ENCODE results near the gene TEX51. TPM values are rescaled to one million over a fixed set of nuclear protein-coding genes. Genes with fewer than 3 reads are reported as not detected.

The TEX51 gene
- total RNA-seq = not detected

- Mint-ChIP-seq H3K36me3 (no peaks in the 10 kb centered on the region), H3K9me3 (ENCODE audit: low read depth) (no peaks in the 10 kb centered on the region), H3K27me3 (peaks cover 2% of the 10 kb centered on the region), H3K4me1 (no peaks in the 10 kb centered on the region), H3K4me3 (no peak within 1 kb of the TSS), H3K27ac (no peak within 1 kb of the TSS)
- DNase-seq (no peak), ATAC-seq (no peak)
- CTCF ChIA-PET = no interaction called here
Measured at GRCh38 chr2:126898636-126899035, at the start of gene TEX51. Gene TEX51, plus strand, starts transcription at chr2:126898890. Its CDS starts 29 bp downstream, at chr2:126898919.

- no peaks in the 10 kb centered on the region for H3K36me3 Mint-ChIP-seq
- CTCF ChIA-PET = no interaction called here
- peaks cover 16% of the 10 kb centered on the region for H3K27me3 Mint-ChIP-seq
- no peak overlapping the region for H3K27ac Mint-ChIP-seq
- ATAC-seq = no peak
- no peaks in the 10 kb centered on the region for H3K9me3 Mint-ChIP-seq (ENCODE audit: low read depth)
- DNase-seq = no peak
- no peak overlapping the region for H3K4me3 Mint-ChIP-seq
- H3K4me1 Mint-ChIP-seq = no peaks in the 10 kb centered on the region
Measured at GRCh38 chr2:126849054-126849453, 49.6 kb upstream of the TEX51 start.

GRCh38 chr2:126849486-126849885 lies 49.2 kb upstream of the TEX51 start:
- Mint-ChIP-seq H3K9me3 (ENCODE audit: low read depth) (no peaks in the 10 kb centered on the region), H3K36me3 (no peaks in the 10 kb centered on the region), H3K4me1 (no peaks in the 10 kb centered on the region), H3K27ac (no peak overlapping the region), H3K27me3 (peaks cover 16% of the 10 kb centered on the region), H3K4me3 (no peak overlapping the region)
- ATAC-seq = no peak
- CTCF ChIA-PET = no interaction called here
- no peak for DNase-seq

- DNase-seq = no peak
- H3K9me3 Mint-ChIP-seq (ENCODE audit: low read depth) = no peaks in the 10 kb centered on the region
- no peaks in the 10 kb centered on the region for H3K36me3 Mint-ChIP-seq
- H3K4me1 Mint-ChIP-seq = no peaks in the 10 kb centered on the region
- H3K4me3 Mint-ChIP-seq = no peak overlapping the region
- peaks cover 12% of the 10 kb centered on the region for H3K27me3 Mint-ChIP-seq
- CTCF ChIA-PET = no interaction called here
- ATAC-seq = no peak
- H3K27ac Mint-ChIP-seq = no peak overlapping the region
Measured at GRCh38 chr2:126849991-126850535, 48.6 kb upstream of the TEX51 start.

GRCh38 chr2:126850940-126851339 lies 47.8 kb upstream of the TEX51 start:
- Mint-ChIP-seq H3K27me3 (peaks cover 9% of the 10 kb centered on the region), H3K4me1 (no peaks in the 10 kb centered on the region), H3K27ac (no peak overlapping the region), H3K4me3 (no peak overlapping the region), H3K9me3 (ENCODE audit: low read depth) (no peaks in the 10 kb centered on the region), H3K36me3 (no peaks in the 10 kb centered on the region)
- no peak for DNase-seq
- no peak for ATAC-seq
- CTCF ChIA-PET = no interaction called here

GRCh38 chr2:126851756-126852155 lies 46.9 kb upstream of the TEX51 start:
- no peaks in the 10 kb centered on the region for H3K9me3 Mint-ChIP-seq (ENCODE audit: low read depth)
- ATAC-seq (no peak), DNase-seq (no peak)
- no peak overlapping the region for H3K4me3 Mint-ChIP-seq
- H3K27me3 Mint-ChIP-seq = peaks cover 7% of the 10 kb centered on the region
- CTCF ChIA-PET = no interaction called here
- H3K4me1 Mint-ChIP-seq = no peaks in the 10 kb centered on the region
- H3K27ac Mint-ChIP-seq = no peak overlapping the region
- no peaks in the 10 kb centered on the region for H3K36me3 Mint-ChIP-seq

GRCh38 chr2:126852361-126852760 lies 46.3 kb upstream of the TEX51 start:
- Mint-ChIP-seq H3K9me3 (ENCODE audit: low read depth) (no peaks in the 10 kb centered on the region), H3K4me3 (no peak overlapping the region), H3K27me3 (peaks cover 3% of the 10 kb centered on the region), H3K4me1 (no peaks in the 10 kb centered on the region), H3K36me3 (no peaks in the 10 kb centered on the region), H3K27ac (no peak overlapping the region)
- CTCF ChIA-PET = no interaction called here
- ATAC-seq (no peak), DNase-seq (no peak)

- CTCF ChIA-PET = no interaction called here
- DNase-seq = no peak
- no peak overlapping the region for H3K27ac Mint-ChIP-seq
Measured at GRCh38 chr2:126855606-126856005, 43.1 kb upstream of the TEX51 start.

GRCh38 chr2:126856403-126856802 lies 42.3 kb upstream of the TEX51 start:
- CTCF ChIA-PET = no interaction called here
- Mint-ChIP-seq H3K9me3 (ENCODE audit: low read depth) (no peaks in the 10 kb centered on the region), H3K4me3 (no peak overlapping the region), H3K27ac (no peak overlapping the region), H3K27me3 (peaks cover 3% of the 10 kb centered on the region), H3K36me3 (no peaks in the 10 kb centered on the region), H3K4me1 (no peaks in the 10 kb centered on the region)
- no peak for ATAC-seq
- no peak for DNase-seq

More at GRCh38 chr2:126855606-126856005, 43.1 kb upstream of the TEX51 start:
- H3K9me3 Mint-ChIP-seq (ENCODE audit: low read depth) = no peaks in the 10 kb centered on the region
- ATAC-seq = no peak
- H3K4me3 Mint-ChIP-seq = no peak overlapping the region
- peaks cover 3% of the 10 kb centered on the region for H3K27me3 Mint-ChIP-seq
- H3K36me3 Mint-ChIP-seq = no peaks in the 10 kb centered on the region
- H3K4me1 Mint-ChIP-seq = no peaks in the 10 kb centered on the region

- H3K4me3 Mint-ChIP-seq = no peak overlapping the region
- ATAC-seq = no peak
- CTCF ChIA-PET = no interaction called here
- no peak for DNase-seq
- no peaks in the 10 kb centered on the region for H3K4me1 Mint-ChIP-seq
- no peaks in the 10 kb centered on the region for H3K9me3 Mint-ChIP-seq (ENCODE audit: low read depth)
- peaks cover 3% of the 10 kb centered on the region for H3K27me3 Mint-ChIP-seq
- H3K36me3 Mint-ChIP-seq = no peaks in the 10 kb centered on the region
- H3K27ac Mint-ChIP-seq = no peak overlapping the region
Measured at GRCh38 chr2:126857502-126857901, 41.2 kb upstream of the TEX51 start.

- no peak for ATAC-seq
- H3K4me3 Mint-ChIP-seq = no peak overlapping the region
Measured at GRCh38 chr2:126858013-126858412, 40.7 kb upstream of the TEX51 start.

GRCh38 chr2:126858436-126858835 lies 40.3 kb upstream of the TEX51 start:
- Mint-ChIP-seq H3K4me1 (no peaks in the 10 kb centered on the region), H3K27me3 (peaks cover 2% of the 10 kb centered on the region)
- CTCF ChIA-PET = no interaction called here

More at GRCh38 chr2:126858013-126858412, 40.7 kb upstream of the TEX51 start:
- H3K27me3 Mint-ChIP-seq = peaks cover 3% of the 10 kb centered on the region
- DNase-seq = no peak
- H3K4me1 Mint-ChIP-seq = no peaks in the 10 kb centered on the region
- no peak overlapping the region for H3K27ac Mint-ChIP-seq
- CTCF ChIA-PET = no interaction called here
- no peaks in the 10 kb centered on the region for H3K9me3 Mint-ChIP-seq (ENCODE audit: low read depth)
- H3K36me3 Mint-ChIP-seq = no peaks in the 10 kb centered on the region

GRCh38 chr2:126858991-126859390 lies 39.7 kb upstream of the TEX51 start:
- CTCF ChIA-PET = no interaction called here
- Mint-ChIP-seq H3K9me3 (ENCODE audit: low read depth) (no peaks in the 10 kb centered on the region), H3K36me3 (no peaks in the 10 kb centered on the region), H3K4me3 (no peak overlapping the region), H3K27ac (no peak overlapping the region), H3K27me3 (no peaks in the 10 kb centered on the region), H3K4me1 (no peaks in the 10 kb centered on the region)
- DNase-seq (no peak), ATAC-seq (no peak)

More at GRCh38 chr2:126858436-126858835, 40.3 kb upstream of the TEX51 start:
- ATAC-seq = no peak
- no peak overlapping the region for H3K4me3 Mint-ChIP-seq
- H3K36me3 Mint-ChIP-seq = no peaks in the 10 kb centered on the region
- H3K9me3 Mint-ChIP-seq (ENCODE audit: low read depth) = no peaks in the 10 kb centered on the region
- no peak for DNase-seq
- H3K27ac Mint-ChIP-seq = no peak overlapping the region

- H3K27ac Mint-ChIP-seq = no peak overlapping the region
- ATAC-seq (no peak), DNase-seq (no peak)
- CTCF ChIA-PET = no interaction called here
- H3K36me3 Mint-ChIP-seq = no peaks in the 10 kb centered on the region
- no peak overlapping the region for H3K4me3 Mint-ChIP-seq
- no peaks in the 10 kb centered on the region for H3K27me3 Mint-ChIP-seq
- no peaks in the 10 kb centered on the region for H3K9me3 Mint-ChIP-seq (ENCODE audit: low read depth)
- no peaks in the 10 kb centered on the region for H3K4me1 Mint-ChIP-seq
Measured at GRCh38 chr2:126859631-126860030, 39.1 kb upstream of the TEX51 start.

GRCh38 chr2:126860385-126860784 lies 38.3 kb upstream of the TEX51 start:
- ATAC-seq = no peak
- Mint-ChIP-seq H3K4me3 (no peak overlapping the region), H3K36me3 (no peaks in the 10 kb centered on the region), H3K4me1 (no peaks in the 10 kb centered on the region), H3K27me3 (no peaks in the 10 kb centered on the region), H3K27ac (no peak overlapping the region), H3K9me3 (ENCODE audit: low read depth) (no peaks in the 10 kb centered on the region)
- DNase-seq = no peak
- CTCF ChIA-PET = no interaction called here

All from activated CD8-positive, alpha-beta memory T cell treated with anti-CD3 and anti-CD28 coated beads, Interleukin-2, amount 10 ng/mL, durations not matched to agents 7 days and 5 days (primary cell).